ENCODE measurements around the gene AUP1.

Gene AUP1

GRCh38 chr2:74493546-74493945 lies 36.0 kb downstream of the AUP1 start:
- TF ChIP-seq TSHZ2 (CRISPR knock-in tag; IDR thresholded peaks at IDR 0.05) (no peak), BACH2 (CRISPR knock-in tag; IDR thresholded peaks at IDR 0.05; ENCODE audit: borderline replicate concordance) (no peak), CSRNP3 (CRISPR knock-in tag; IDR thresholded peaks at IDR 0.05) (no peak), ZC3H10 (CRISPR knock-in tag; IDR thresholded peaks at IDR 0.05) (no peak), ESRRG (CRISPR knock-in tag; IDR thresholded peaks at IDR 0.05) (no peak), CSDC2 (CRISPR knock-in tag; IDR thresholded peaks at IDR 0.05) (no peak), OSR1 (CRISPR knock-in tag; IDR thresholded peaks at IDR 0.05) (no peak)
- ATAC-seq, result no peak

- ATAC-seq, result no peak
- TF ChIP-seq GLIS3 (CRISPR knock-in tag; IDR thresholded peaks at IDR 0.05), result no peak
- TF ChIP-seq ZFP3 (CRISPR knock-in tag; IDR thresholded peaks at IDR 0.05), result no peak
- no peak for TF ChIP-seq ZC3H10 (CRISPR knock-in tag; IDR thresholded peaks at IDR 0.05)
- no peak for TF ChIP-seq CSDC2 (CRISPR knock-in tag; IDR thresholded peaks at IDR 0.05)
These were observed 37.6 kb downstream of the AUP1 start for GRCh38 chr2:74491648-74492544.

GRCh38 chr2:74489906-74490305 lies 39.6 kb downstream of the AUP1 start:
- ATAC-seq, result no peak
- no peak for TF ChIP-seq ZFP3 (CRISPR knock-in tag; IDR thresholded peaks at IDR 0.05)
- TF ChIP-seq CREB5 (CRISPR knock-in tag; IDR thresholded peaks at IDR 0.05; ENCODE audit: low read depth), result no peak
- TF ChIP-seq PPARA (CRISPR knock-in tag; IDR thresholded peaks at IDR 0.05; ENCODE audit: borderline replicate concordance), result no peak
- TF ChIP-seq CSDC2 (CRISPR knock-in tag; IDR thresholded peaks at IDR 0.05), result no peak
- no peak for TF ChIP-seq ESRRG (CRISPR knock-in tag; IDR thresholded peaks at IDR 0.05)

- no peak for ATAC-seq
- no peak for TF ChIP-seq POU6F1 (CRISPR knock-in tag; IDR thresholded peaks at IDR 0.05; ENCODE audit: borderline replicate concordance, low read depth)
- no peak for TF ChIP-seq ZC3H10 (CRISPR knock-in tag; IDR thresholded peaks at IDR 0.05)
- TF ChIP-seq GLIS3 (CRISPR knock-in tag; IDR thresholded peaks at IDR 0.05), result no peak
- TF ChIP-seq BACH2 (CRISPR knock-in tag; IDR thresholded peaks at IDR 0.05; ENCODE audit: borderline replicate concordance), result no peak
- no peak for TF ChIP-seq ESRRG (CRISPR knock-in tag; IDR thresholded peaks at IDR 0.05)
- TF ChIP-seq TSHZ2 (CRISPR knock-in tag; IDR thresholded peaks at IDR 0.05), result no peak
- TF ChIP-seq ISL1 (CRISPR knock-in tag; IDR thresholded peaks at IDR 0.05), result no peak
- TF ChIP-seq SNAI2 (CRISPR knock-in tag; IDR thresholded peaks at IDR 0.05), result no peak
- no peak for TF ChIP-seq ZNF70 (CRISPR knock-in tag; IDR thresholded peaks at IDR 0.05)
- TF ChIP-seq ZFP3 (CRISPR knock-in tag; IDR thresholded peaks at IDR 0.05), result no peak
- TF ChIP-seq TCF4 (CRISPR knock-in tag; IDR thresholded peaks at IDR 0.05; ENCODE audit: borderline replicate concordance), result no peak
- TF ChIP-seq OSR1 (CRISPR knock-in tag; IDR thresholded peaks at IDR 0.05), result no peak
- no peak for TF ChIP-seq ARNTL (CRISPR knock-in tag; IDR thresholded peaks at IDR 0.05; ENCODE audit: borderline replicate concordance, low read depth)
- TF ChIP-seq CSDC2 (CRISPR knock-in tag; IDR thresholded peaks at IDR 0.05), result no peak
- no peak for TF ChIP-seq ZNF565 (CRISPR knock-in tag; conservative IDR thresholded peaks at IDR 0.05; ENCODE audit: low read depth)
These were observed 40.6 kb downstream of the AUP1 start for GRCh38 chr2:74488643-74489481.

All from SK-N-SH treated with all-trans-retinoic acid at 6 μM for 48 hours (cell line).